ENCODE measurements around the gene MAFF. TPM values are rescaled to one million over a fixed set of nuclear protein-coding genes. Genes with fewer than 3 reads are reported as not detected.

Gene MAFF
- total and polyA plus RNA-seq, 4 donors, result 30.0 to 57.8 (median 40.1) TPM

GRCh38 chr22:38208551-38208968 is 6.8 kb downstream of the MAFF start:
- no peak overlapping the region for H3K9ac ChIP-seq (ENCODE audit: insufficient read depth in 1 of 2, low read length in 2 of 2)
- no peak overlapping the region for H3K4me3 ChIP-seq
- H3K9me3 ChIP-seq (ENCODE audit: control insufficient read depth in 4 of 4, insufficient read depth in 3 of 4, low read length in 3 of 4), result no peaks in the 10 kb centered on the region
- DNase-seq (no peak), ATAC-seq (ENCODE audit: insufficient read depth, low FRiP score) (no peak)
- H3K4me1 ChIP-seq (ENCODE audit: control insufficient read depth in 5 of 5, insufficient read depth in 5 of 5, low read length in 5 of 5), result peaks cover 3 to 25% (median 17%) of the 10 kb centered on the region in 5 donors
- H3K27me3 ChIP-seq (ENCODE audit: control insufficient read depth in 3 of 3, insufficient read depth in 3 of 3, low read length in 2 of 3), result no peaks in the 10 kb centered on the region
- no peak for TF ChIP-seq CTCF (IDR thresholded peaks at IDR 0.05; ENCODE audit: control extremely low read depth, extremely low read depth)
- 57 to 59% methylated on average over 6 of the region's 6 CpGs for WGBS, 2 donors
- H3K27ac ChIP-seq (ENCODE audit: low read depth in 1 of 2, low read length in 1 of 2), result no peak overlapping the region
- peaks cover 0 to 11% (median 0%) of the 10 kb centered on the region in 4 donors for H3K36me3 ChIP-seq (ENCODE audit: control insufficient read depth in 4 of 4, insufficient read depth in 4 of 4, low read length in 4 of 4)

- DNase-seq, result no peak
- H3K4me1 ChIP-seq (ENCODE audit: control insufficient read depth in 5 of 5, insufficient read depth in 5 of 5, low read length in 5 of 5), result peaks cover 0 to 23% (median 2%) of the 10 kb centered on the region in 5 donors
These were observed 9.8 kb downstream of the MAFF start for GRCh38 chr22:38211556-38211955.

GRCh38 chr22:38212442-38212841 is 10.6 kb downstream of the MAFF start:
- ATAC-seq (ENCODE audit: insufficient read depth, low FRiP score), result no peak
- no peak for TF ChIP-seq CTCF (IDR thresholded peaks at IDR 0.05; ENCODE audit: control extremely low read depth, extremely low read depth)
- 79 to 90% methylated on average over 2 of the region's 2 CpGs for WGBS, 2 donors
- Histone ChIP-seq H3K9me3 (ENCODE audit: control insufficient read depth in 4 of 4, insufficient read depth in 3 of 4, low read length in 3 of 4) (peaks cover 0 to 3% (median 0%) of the 10 kb centered on the region in 4 donors), H3K27ac (ENCODE audit: low read depth in 1 of 2, low read length in 1 of 2) (no peak overlapping the region), H3K4me3 (no peak overlapping the region), H3K4me1 (ENCODE audit: control insufficient read depth in 5 of 5, insufficient read depth in 5 of 5, low read length in 5 of 5) (peaks cover 0 to 23% (median 2%) of the 10 kb centered on the region in 5 donors), H3K9ac (ENCODE audit: insufficient read depth in 1 of 2, low read length in 2 of 2) (no peak overlapping the region), H3K27me3 (ENCODE audit: control insufficient read depth in 3 of 3, insufficient read depth in 3 of 3, low read length in 2 of 3) (peaks cover 0 to 3% (median 0%) of the 10 kb centered on the region in 3 donors), H3K36me3 (ENCODE audit: control insufficient read depth in 4 of 4, insufficient read depth in 4 of 4, low read length in 4 of 4) (peaks cover 0 to 23% (median 2%) of the 10 kb centered on the region in 4 donors)
- DNase-seq, result no peak

More at GRCh38 chr22:38211556-38211955, 9.8 kb downstream of the MAFF start:
- ATAC-seq (ENCODE audit: insufficient read depth, low FRiP score), result no peak
- no peak overlapping the region for H3K9ac ChIP-seq (ENCODE audit: insufficient read depth in 1 of 2, low read length in 2 of 2)
- no peak overlapping the region for H3K4me3 ChIP-seq
- H3K27me3 ChIP-seq (ENCODE audit: control insufficient read depth in 3 of 3, insufficient read depth in 3 of 3, low read length in 2 of 3), result peaks cover 0 to 3% (median 0%) of the 10 kb centered on the region in 3 donors
- WGBS, 2 donors, result 95 to 96% methylated on average over 7 of the region's 7 CpGs
- H3K9me3 ChIP-seq (ENCODE audit: control insufficient read depth in 4 of 4, insufficient read depth in 3 of 4, low read length in 3 of 4), result peaks cover 0 to 3% (median 0%) of the 10 kb centered on the region in 4 donors
- no peak overlapping the region for H3K27ac ChIP-seq (ENCODE audit: low read depth in 1 of 2, low read length in 1 of 2)
- no peak for TF ChIP-seq CTCF (IDR thresholded peaks at IDR 0.05; ENCODE audit: control extremely low read depth, extremely low read depth)
- peaks cover 0 to 23% (median 2%) of the 10 kb centered on the region in 4 donors for H3K36me3 ChIP-seq (ENCODE audit: control insufficient read depth in 4 of 4, insufficient read depth in 4 of 4, low read length in 4 of 4)

All from lung (tissue), 12 donors.